Left lung (tissue), 10 donors: Measurements from ENCODE around the gene ADIPOR2. TPM values are rescaled to one million over a fixed set of nuclear protein-coding genes. Genes with fewer than 3 reads are reported as not detected.

Experiments
- ATAC-seq: fragments of 200-7000 bp; cut with Tn5 transposase; one replicate; pipeline ENCODE4 v1.9.1; 2020; ENCODE audit warnings: moderate library complexity
- DNase-seq, 4 donors: peaks; one replicate each; pipeline ENCODE4 v3.0.0-alpha.2; 2013 to 2020
- H3K27ac ChIP-seq, 2 donors: fragments of 200-600 bp; sonication (generic) in 1 of 2; one replicate each; pipeline versions ENCODE4 v1.5.0 to v1.8.0; 2020 to 2021
- H3K27me3 ChIP-seq, 2 donors: fragments of 200-600 bp; sonication (generic) in 1 of 2; one replicate each; pipeline versions ENCODE4 v1.5.0 to v1.8.0; 2020 to 2021
- H3K36me3 ChIP-seq, 2 donors: fragments of 200-600 bp; sonication (generic) in 1 of 2; one replicate each; pipeline versions ENCODE4 v1.5.0 to v1.8.0; 2020 to 2021
- H3K4me1 ChIP-seq, 2 donors: fragments of 200-600 bp; one replicate each; pipeline ENCODE4 v1.8.0; 2021
- H3K4me3 ChIP-seq, 2 donors: fragments of 200-600 bp; sonication (generic) in 1 of 2; one replicate each; pipeline versions ENCODE4 v1.5.0 to v1.8.0; 2020 to 2021; ENCODE audit warnings: mild to moderate bottlenecking in 1 of 2
- H3K9me3 ChIP-seq, 2 donors: fragments of 200-600 bp; sonication (generic) in 1 of 2; one replicate each; pipeline versions ENCODE4 v1.5.0 to v1.8.0; 2020 to 2021
- CTCF ChIP-seq, 2 donors: fragments of 200-600 bp; sonication (generic) in 1 of 2; IDR thresholded peaks; one replicate each; pipeline versions ENCODE4 v1.5.0 to v1.8.0; 2021; ENCODE audit warnings: antibody characterized with exemption in 2 of 2
- intact Hi-C, 2 donors: fragments of 100-400 bp; cut with DNase I; formaldehyde crosslinking; loops; one replicate each; pipeline versions ENCODE4 v1.11.2 to v1.14.2; 2022
- polyA plus RNA-seq, 6 donors: library from polyadenylated mRNA; unstranded; fragments of 120-200 nt; gene quantifications; one replicate each; pipeline ENCODE4 v1.2.1, GENCODE V29; 2013; ENCODE audit not compliant: insufficient read length in 6 of 6
- total RNA-seq, 2 donors: library from RNA; stranded (reverse); fragmentation: NEBNext Ultra II Directional; extraction: Animal tissue kit (Norgen Biotek cat#: 25700); gene quantifications; one replicate each; pipeline ENCODE4 v1.2.1, GENCODE V29; 2021
- donor health status: DM: no; HTN: yes; CAD: no.
- donor health status: DM: no; HTN: no; CAD: no.

The ADIPOR2 gene
- total and polyA plus RNA-seq, 8 donors = 37.0 to 66.8 (median 41.7) TPM

- Histone ChIP-seq H3K4me1 (peaks cover 3 to 33% of the 10 kb centered on the region in 2 donors), H3K27ac (peak overlapping the region in 1 of 2 donors; percentile 70), H3K9me3 (no peaks in the 10 kb centered on the region), H3K36me3 (no peaks in the 10 kb centered on the region), H3K4me3 (no peak overlapping the region), H3K27me3 (no peaks in the 10 kb centered on the region)
- TF ChIP-seq CTCF (IDR thresholded peaks at IDR 0.05) = no peak
- DNase-seq (no peak), ATAC-seq (no peak)
- intact Hi-C loops = no loop called here
These were observed 27.3 kb upstream of the ADIPOR2 start for GRCh38 chr12:1663440-1664132.

- H3K4me1 ChIP-seq = peaks cover 0 to 39% of the 10 kb centered on the region in 2 donors
- no peaks in the 10 kb centered on the region for H3K36me3 ChIP-seq
- H3K27ac ChIP-seq = peak overlapping the region in 1 of 2 donors; percentile 48
- no peak for ATAC-seq
- intact Hi-C loops = no loop called here
- no peak for DNase-seq
- no peak for TF ChIP-seq CTCF (IDR thresholded peaks at IDR 0.05)
- no peaks in the 10 kb centered on the region for H3K27me3 ChIP-seq
- H3K9me3 ChIP-seq = no peaks in the 10 kb centered on the region
- H3K4me3 ChIP-seq = no peak overlapping the region
These were observed 25.5 kb upstream of the ADIPOR2 start for GRCh38 chr12:1665366-1665765.

GRCh38 chr12:1666215-1666614 is 24.7 kb upstream of the ADIPOR2 start:
- TF ChIP-seq CTCF (IDR thresholded peaks at IDR 0.05) = no peak
- H3K27me3 ChIP-seq = no peaks in the 10 kb centered on the region
- DNase-seq (no peak), ATAC-seq (no peak)
- peak overlapping the region in 1 of 2 donors; percentile 55 for H3K27ac ChIP-seq
- H3K4me3 ChIP-seq = no peak overlapping the region
- intact Hi-C loops = no loop called here
- no peaks in the 10 kb centered on the region for H3K9me3 ChIP-seq
- H3K36me3 ChIP-seq = no peaks in the 10 kb centered on the region
- H3K4me1 ChIP-seq = peaks cover 0 to 34% of the 10 kb centered on the region in 2 donors

- Histone ChIP-seq H3K36me3 (no peaks in the 10 kb centered on the region), H3K4me1 (peaks cover 0 to 34% of the 10 kb centered on the region in 2 donors), H3K9me3 (no peaks in the 10 kb centered on the region), H3K27me3 (no peaks in the 10 kb centered on the region), H3K27ac (peak overlapping the region; percentile 4 to 55), H3K4me3 (no peak overlapping the region)
- ATAC-seq = no peak
- intact Hi-C loops = no loop called here
- TF ChIP-seq CTCF (IDR thresholded peaks at IDR 0.05) = no peak
- no peak for DNase-seq
These were observed 24.1 kb upstream of the ADIPOR2 start for GRCh38 chr12:1666685-1667162.

GRCh38 chr12:1668833-1669543 is 21.9 kb upstream of the ADIPOR2 start:
- intact Hi-C loops = no loop called here
- H3K27ac ChIP-seq = peak overlapping the region in 1 of 2 donors; percentile 62
- H3K4me3 ChIP-seq = no peak overlapping the region
- H3K27me3 ChIP-seq = no peaks in the 10 kb centered on the region
- TF ChIP-seq CTCF (IDR thresholded peaks at IDR 0.05) = no peak
- DNase-seq = peak in 1 of 4 donors; percentile 64
- H3K36me3 ChIP-seq = no peaks in the 10 kb centered on the region
- H3K4me1 ChIP-seq = peaks cover 0 to 31% of the 10 kb centered on the region in 2 donors
- ATAC-seq = peak; percentile 72
- H3K9me3 ChIP-seq = no peaks in the 10 kb centered on the region
